Epithelial cell of esophagus (primary cell): Measurements from ENCODE around the gene TBX5.
A peak's percentile ranks its signal among the peaks of the same experiment; 100 is the strongest.

ENCODE experiments used
- DNase-seq: peaks from one replicate; pipeline ENCODE4 v3.0.0; 2010; ENCODE audit warnings: low read depth
- H3K4me3 ChIP-seq: 2 replicates; pipeline ENCODE4 v1.5.1; 2011; ENCODE audit warnings: mild to moderate bottlenecking, low read length, control low read depth
- CTCF ChIP-seq: IDR thresholded peaks from 2 replicates; pipeline ENCODE4 v1.5.1; 2011; ENCODE audit warnings: low read depth, mild to moderate bottlenecking, low read length, control low read depth, inconsistent platforms; ENCODE audit not compliant: insufficient read depth; ENCODE audit errors: missing control alignments

Gene TBX5

DNA sequence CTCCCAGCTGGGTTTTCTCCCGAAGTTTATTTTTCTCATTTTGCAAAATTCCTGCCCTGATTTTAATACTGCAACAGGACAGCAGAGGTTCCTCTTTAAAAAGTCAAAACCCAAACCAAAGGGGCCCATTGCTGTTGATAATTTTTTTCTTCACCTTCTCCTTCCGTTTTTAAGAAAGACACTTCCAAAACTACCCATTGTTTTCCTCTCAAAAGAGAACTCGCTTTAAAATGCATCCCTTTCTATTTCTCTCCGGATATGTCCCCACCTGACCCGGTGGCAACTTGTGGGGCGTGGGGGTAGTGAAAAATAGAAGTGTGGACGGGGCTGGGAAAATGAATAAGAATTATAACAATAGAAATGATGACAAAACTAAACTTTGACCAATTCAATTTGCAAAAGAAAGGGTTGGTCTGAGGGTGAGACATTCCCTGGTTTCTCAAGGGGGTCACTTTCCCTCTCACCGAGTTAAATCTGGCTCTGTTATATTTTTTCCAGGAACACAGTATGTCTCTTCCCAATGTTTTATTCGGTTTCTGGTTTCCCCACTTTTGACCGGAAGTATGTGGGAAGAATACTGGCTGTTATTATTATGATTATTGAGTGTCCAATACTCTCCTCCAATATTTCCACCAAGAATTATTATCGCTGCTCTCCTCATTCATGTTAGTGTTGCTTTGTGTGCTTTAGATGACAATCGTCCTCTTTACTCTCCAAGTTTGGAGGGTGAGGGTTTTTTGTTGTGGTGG, 4.1 kb upstream of the TBX5 start:
- no peak for TF ChIP-seq CTCF
- H3K4me3 ChIP-seq, result no peak overlapping the region
- no peak for DNase-seq

- no peak for TF ChIP-seq CTCF
- DNase-seq, result no peak
- H3K4me3 ChIP-seq, result peak overlapping the region; percentile 28
Observed at GRCh38 chr12:114408886-114409851, 3.2 kb upstream of the TBX5 start.

- DNase-seq, result no peak
- no peak overlapping the region for H3K4me3 ChIP-seq
- TF ChIP-seq CTCF, result no peak
Observed at GRCh38 chr12:114408471-114408885, 2.5 kb upstream of the TBX5 start.

- no peak for TF ChIP-seq CTCF
- DNase-seq, result no peak
- H3K4me3 ChIP-seq, result no peak overlapping the region
Observed at GRCh38 chr12:114407842-114408411, 2.0 kb upstream of the TBX5 start.

DNA sequence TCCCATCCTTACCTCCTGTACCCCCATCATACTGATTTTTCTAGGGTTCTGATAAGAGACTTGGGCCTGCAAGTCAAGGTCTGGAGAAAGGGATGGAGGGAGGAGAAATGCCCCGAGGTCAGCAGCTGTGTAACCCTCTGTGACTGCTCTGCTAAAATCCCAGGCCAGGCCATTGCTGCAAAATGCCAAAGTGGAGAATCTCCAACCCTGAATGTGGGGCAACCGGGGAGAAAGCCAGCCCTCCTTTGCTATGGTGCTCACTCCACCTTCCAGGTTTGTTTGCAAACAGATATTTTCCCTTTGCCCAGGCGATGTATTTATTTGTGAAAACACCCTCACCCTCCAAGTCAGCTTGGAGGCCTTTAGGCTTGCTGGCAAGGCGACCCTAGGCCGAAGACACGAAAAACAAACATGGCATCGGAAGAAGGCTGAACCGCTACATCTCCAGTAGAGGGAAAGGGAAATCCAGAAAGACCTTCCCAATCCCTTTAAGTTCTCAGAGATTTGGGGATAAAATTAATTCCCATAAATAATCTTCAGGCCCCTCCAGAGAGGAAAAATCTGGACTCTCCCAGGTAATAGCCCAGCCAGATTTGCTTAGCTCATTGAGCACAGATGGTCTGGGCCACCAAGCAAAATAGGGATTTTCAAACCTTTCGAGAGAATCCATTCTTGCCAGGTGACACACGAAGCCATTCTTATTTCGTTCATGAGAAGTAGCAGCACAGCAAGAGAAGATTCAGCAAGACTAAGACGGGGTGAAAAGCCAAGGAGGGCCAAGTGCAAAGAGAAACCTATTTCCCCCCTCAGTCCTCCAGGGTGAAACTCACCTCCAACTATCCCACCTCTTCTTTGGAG, 1.3 kb upstream of the TBX5 start:
- DNase-seq, result no peak
- no peak overlapping the region for H3K4me3 ChIP-seq
- TF ChIP-seq CTCF, result no peak

- no peak for DNase-seq
- no peak for TF ChIP-seq CTCF
- no peak overlapping the region for H3K4me3 ChIP-seq
Observed at GRCh38 chr12:114406316-114406983, 506 bp upstream of the TBX5 start.
